GM12874 (cell line): Measurements from ENCODE around the gene EP400.

Source experiments
- TF ChIP-seq, protein P1 (sequence below): IDR thresholded peaks from 2 replicates; pipeline ENCODE4 v1.5.1; 2011; ENCODE audit warnings: low read depth, mild to moderate bottlenecking, control low read depth, low read length, moderate library complexity; ENCODE audit not compliant: insufficient read depth

Gene EP400

DNA sequence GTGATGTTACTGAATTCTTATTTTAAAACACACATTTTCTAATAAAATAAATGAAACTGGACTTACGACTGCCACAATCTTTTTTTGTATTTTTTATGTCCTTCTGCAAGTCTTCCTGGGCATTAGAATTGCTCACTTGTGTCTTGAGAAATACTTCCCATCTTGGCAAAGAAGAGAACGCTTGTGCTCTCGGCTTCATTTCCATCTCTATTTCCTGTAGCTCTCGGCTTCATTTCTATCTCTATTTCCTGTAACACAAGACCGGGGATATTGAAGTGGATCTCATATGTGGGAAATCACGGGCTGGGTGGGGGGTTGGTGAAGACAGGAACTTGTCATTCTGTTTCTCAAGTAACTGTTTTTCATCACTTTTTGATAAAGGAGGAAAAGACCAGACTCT, 77.9 kb downstream of the EP400 start:
- TF ChIP-seq, protein P1, sequence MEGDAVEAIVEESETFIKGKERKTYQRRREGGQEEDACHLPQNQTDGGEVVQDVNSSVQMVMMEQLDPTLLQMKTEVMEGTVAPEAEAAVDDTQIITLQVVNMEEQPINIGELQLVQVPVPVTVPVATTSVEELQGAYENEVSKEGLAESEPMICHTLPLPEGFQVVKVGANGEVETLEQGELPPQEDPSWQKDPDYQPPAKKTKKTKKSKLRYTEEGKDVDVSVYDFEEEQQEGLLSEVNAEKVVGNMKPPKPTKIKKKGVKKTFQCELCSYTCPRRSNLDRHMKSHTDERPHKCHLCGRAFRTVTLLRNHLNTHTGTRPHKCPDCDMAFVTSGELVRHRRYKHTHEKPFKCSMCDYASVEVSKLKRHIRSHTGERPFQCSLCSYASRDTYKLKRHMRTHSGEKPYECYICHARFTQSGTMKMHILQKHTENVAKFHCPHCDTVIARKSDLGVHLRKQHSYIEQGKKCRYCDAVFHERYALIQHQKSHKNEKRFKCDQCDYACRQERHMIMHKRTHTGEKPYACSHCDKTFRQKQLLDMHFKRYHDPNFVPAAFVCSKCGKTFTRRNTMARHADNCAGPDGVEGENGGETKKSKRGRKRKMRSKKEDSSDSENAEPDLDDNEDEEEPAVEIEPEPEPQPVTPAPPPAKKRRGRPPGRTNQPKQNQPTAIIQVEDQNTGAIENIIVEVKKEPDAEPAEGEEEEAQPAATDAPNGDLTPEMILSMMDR = no peak

DNA sequence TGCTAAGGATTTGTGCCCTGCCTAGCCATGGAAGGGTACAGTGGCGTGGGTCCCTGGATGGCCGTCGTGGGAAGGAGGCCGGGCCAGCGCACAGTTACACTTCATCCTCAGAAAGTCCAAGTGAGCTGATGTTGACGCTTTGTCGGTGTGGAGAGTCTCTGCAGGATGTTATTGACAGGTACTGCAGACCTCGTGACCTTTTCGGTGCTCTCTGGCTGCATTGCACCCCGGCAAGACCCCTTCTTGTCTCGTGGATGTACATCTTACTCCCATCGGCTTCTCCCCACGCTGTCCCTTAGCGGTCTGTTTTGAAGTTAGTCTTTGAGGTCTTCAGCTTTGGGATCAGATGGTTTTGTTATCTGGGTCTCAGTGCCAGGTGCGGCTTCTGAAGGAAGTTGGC, 78.4 kb downstream of the EP400 start:
- TF ChIP-seq, protein P1 = no peak

DNA sequence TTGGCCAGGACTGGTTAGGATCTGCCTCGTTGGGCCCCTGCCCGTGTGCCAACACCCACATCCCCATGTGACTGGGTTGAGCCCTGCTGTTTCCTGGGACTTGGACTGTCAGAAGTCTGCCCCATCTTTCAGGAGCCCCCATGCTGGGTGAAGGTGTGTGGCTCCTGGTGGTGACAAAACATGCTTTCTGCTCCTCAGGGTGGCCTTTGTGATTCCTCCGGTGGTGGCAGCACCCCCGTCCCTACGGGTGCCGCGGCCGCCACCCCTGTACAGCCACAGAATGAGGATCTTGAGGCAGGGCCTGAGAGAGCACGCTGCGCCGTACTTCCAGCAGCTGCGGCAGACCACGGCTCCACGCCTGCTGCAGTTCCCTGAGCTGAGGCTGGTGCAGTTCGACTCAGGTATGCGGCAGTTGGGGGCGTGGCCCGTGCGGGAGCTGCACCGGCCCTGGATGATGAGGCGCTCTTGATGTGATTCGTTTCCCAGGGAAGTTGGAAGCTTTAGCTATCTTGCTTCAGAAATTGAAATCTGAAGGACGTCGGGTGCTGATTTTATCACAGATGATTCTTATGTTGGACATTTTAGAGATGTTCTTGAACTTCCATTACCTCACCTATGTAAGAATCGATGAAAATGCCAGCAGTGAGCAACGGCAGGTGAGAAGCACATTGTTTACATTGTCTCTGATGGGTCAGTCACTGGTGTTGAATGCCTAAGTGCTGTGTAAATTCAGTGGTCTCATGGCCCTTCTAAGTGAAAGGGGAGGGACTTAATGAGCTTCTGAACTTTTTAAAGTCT, 80.0 kb downstream of the EP400 start:
- TF ChIP-seq, protein P1 = no peak

DNA sequence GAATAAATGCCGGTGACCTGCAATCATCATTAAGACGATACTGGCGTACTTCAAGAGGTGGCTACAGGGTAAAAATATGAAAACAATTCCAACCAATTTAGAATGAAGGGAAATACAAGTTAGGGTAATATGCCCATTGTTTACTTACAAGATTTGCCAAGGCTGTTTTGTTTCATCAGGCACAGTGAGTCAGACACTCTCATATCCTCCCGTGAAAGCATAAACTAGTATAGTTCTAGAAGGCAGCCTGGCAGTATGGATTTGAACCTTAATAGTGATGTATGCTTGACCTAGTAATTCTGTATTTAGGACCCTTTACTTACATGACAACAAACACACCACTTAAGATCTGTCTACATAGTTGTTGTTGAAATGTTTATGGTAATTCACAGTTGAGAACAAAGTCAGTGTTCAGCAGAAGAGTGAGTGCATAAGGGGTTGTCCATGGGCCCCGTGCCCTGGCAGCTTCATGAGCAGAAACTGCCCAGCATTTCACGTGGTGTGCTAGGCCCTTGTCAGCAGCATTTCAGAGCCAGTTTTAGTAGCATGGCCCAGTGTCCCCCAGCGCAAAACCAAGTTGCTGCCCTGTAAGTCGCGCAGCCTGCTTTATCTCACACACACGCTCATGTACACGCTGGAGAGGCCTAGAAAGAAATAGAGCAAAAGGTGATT, 80.8 kb downstream of the EP400 start:
- TF ChIP-seq, protein P1 = no peak

DNA sequence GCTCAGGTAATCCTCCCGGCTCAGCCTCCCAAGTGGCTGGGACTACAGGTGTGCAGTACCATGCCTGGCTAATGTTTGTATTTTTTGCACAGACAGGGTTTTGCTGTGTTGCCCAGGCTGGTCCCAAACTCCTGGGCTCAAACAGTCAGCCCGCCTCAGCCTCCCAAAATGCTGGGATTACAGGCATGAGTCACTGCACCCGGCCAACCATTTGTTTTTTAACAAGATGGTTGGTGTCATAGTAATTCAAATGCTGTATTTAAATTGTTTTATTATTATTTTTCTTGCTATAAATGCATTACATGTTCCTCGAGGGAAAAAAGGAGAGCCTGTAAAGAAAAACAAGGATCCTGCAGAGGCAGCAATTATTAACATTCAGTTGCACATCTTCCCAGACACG, 83.9 kb downstream of the EP400 start:
- TF ChIP-seq, protein P1 = no peak

DNA sequence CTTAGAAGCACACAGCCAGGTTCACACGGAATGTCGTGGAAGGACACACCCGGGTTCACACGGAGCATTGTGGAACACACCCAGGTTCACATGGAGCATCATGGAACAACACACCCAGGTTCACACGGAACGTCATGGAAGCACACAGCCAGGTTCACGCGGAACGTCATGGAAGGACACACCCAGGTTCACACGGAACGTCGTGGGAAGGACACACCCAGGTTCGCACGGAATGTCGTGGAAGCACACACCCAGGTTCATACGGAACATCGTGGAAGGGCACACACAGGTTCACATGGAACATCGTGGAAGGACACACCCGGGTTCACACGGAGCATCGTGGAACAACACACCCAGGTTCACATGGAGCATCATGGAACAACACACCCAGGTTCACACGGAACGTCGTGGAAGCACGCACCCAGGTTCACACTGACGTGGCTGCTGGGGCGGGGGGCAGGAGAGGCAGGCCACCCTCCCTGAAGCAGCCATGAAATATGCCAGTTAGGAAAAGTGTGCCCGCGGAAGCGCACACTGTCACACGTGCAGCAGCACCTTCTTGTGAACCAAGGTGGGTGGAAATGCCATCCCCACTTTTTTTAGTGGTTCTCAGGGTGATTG, 86.4 kb downstream of the EP400 start:
- TF ChIP-seq, protein P1 = no peak

DNA sequence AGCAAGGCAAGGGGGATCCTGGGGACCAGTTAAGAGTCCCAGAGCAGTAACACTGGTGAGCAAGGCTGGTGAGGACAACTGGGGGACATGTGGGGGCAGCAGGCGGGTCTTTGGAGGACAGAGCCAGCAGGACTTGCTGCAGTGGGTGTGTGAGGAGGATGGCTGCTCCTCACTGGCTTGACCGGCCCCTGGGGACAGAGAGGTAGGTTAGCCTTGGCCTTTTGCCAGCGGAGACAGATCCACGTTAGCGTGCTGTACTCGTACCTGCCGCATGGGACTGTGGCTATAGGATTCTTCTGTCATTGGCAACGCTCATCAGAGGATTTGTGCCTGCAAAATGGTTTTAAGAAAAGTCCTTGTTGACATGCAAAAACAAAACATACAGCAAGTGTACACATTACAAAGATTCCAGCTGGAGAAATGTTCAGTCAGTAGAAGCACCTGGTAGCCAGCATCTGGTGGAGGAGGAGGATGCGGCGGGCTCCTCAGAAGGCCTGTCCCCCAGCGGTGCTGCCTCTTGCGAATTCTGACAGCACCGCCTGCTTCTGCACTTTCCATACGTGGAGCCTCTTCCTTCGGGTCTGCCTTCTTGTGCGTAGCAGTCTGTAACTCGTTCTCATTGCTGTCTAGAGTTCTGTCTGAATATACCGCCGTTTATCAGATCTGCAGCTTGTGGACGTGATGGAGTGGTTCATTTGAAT, 91.3 kb downstream of the EP400 start:
- TF ChIP-seq, protein P1 = no peak
